C1 segment of cervical spinal cord (tissue), 14 donors: ENCODE results near the gene PCDH18.
"Not testable (repeated sequence)": the region's sequence is repeated elsewhere in the genome, so short reads cannot be mapped to it uniquely, and the experiment has no call there.

Experiments used
- DNase-seq, 14 donors: peaks; one replicate each; lab custom pipeline; 2025; lab: John Stamatoyannopoulos, UW

The PCDH18 gene

DNA sequence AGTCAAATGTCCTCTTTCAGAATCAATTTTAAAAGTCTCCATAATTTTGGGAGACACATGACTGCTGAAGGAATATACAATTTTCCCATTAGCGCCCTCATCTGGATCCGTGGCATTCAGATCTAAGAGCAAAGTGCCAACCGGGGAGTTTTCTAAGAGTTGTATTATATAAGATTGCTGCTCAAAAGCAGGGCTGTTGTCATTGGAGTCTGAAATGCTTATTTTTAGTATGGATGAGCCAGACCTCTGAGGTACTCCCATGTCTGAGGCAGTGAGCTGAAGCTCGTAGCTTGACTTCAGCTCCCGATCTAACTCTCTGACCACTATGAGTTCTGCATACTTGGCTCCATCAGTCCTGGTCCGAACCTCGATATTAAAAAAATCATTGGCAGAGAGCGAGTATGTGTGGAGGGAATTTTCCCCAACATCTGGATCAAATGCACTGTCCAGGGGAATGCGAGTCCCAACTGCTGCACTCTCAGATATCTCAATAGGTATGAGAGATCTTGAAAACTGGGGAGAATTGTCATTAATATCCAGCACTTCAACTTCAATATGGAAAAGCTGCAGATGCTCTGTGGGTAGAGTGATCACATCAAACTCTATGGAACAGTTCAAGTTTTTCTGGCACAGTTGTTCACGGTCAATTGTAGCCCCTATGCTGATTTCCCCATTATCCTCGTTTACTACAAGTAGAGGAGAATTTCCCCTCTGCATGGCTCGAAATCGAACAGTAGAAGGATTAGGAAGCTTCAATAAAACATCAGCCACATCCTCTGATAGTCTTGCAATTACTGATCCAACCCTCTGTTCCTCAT is 917 bp downstream of the PCDH18 start:
- DNase-seq: peak in 7 of 14 donors; percentile 10 to 46 (median 23)

DNA sequence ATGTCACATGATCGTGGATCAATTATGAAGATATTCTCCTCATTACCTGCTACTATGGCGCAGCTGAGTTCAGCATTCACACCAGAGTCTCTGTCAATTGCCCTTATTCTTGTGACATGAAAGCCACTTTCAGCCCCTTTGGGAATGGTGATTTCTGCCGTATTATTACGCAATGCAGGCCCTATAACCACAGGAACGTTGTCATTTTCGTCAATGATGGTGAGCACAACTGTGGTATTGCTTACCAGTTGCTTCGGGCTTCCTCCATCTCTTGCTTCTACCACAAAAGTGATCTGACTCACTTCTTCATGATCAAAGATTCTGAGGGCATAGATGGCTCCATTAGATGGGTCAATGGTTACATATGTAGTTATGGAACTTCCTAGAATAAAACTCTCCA is 2.1 kb downstream of the PCDH18 start:
- no peak for DNase-seq

DNA sequence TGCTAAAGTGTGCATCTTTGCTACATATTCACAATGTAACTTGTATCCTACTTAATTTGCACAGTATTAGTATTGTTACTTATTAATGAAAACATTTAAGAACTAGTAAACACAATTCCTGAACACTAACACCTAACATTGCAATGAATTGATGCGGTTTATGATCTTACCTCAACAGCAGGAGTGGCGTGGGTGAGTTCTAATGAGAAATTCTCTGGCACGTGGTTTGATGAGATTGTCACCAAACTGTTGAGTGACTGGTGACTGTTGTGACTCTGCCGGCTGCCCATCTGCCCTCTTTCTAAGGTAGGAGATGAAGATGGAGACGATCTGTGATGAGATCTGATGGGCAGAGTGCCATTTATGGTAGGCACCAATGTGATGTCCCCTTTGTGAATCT is 2.9 kb downstream of the PCDH18 start:
- no peak for DNase-seq

DNA sequence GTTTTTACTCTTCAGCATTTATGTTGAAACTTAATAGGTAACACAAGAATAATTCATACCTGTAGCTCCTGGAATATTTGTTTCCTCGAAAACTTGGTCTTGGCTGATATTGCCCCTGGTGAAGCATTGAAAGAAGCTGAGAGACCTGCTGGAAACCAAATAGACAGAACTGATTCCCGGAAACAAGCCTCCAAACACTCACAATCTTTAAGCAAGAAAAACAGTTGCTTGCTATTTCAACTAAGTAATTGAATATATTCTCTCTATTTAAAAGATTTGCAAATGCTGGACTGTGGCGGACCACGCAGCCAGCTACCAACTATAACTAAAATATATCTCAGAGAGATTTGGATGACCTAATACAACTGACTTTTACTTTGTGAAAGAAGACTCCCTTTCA is 3.6 kb downstream of the PCDH18 start:
- DNase-seq: no peak

DNA sequence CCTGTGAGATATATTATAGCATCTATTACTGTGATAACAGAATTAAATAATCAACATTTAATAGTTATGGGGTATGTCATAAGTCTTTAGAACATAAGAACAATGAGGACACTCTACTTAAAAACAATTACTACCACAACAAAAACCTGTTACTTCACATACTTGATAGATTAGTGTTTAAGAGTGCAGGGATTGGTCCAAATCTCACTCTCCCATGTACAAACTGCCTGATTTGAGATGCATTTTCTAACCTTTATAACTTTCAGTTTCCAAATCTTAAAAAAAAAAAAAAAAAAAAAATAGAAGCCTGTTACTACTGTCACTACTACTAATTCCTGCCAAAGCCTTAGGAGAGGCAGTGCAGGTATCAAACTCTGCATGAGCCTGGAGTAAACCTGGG is 5.6 kb downstream of the PCDH18 start:
- no peak for DNase-seq

GRCh38 chr4:137524725-137525369 is 7.4 kb downstream of the PCDH18 start:
- no peak for DNase-seq

- DNase-seq: no peak
These were observed 9.0 kb downstream of the PCDH18 start for GRCh38 chr4:137523329-137523728.

DNA sequence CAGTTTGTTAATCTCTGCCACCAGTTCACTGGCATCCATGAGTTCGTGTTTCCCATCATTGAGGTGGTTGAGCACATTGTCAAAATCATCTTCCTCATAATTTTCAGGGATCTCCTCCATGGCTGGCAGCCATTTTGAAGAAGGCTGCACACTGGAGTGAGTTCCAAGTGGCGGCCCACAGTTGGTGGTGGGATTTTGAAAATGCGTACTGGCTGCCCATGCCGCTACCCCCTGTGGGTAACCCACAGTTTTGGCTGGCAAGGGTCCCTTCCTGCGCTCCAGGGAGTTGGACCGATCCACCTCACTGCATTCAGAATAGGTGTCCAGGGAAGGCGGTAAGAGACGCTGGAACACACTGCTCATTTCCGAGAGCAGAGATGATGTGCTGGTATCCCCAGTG is 11.2 kb downstream of the PCDH18 start:
- no peak for DNase-seq

DNA sequence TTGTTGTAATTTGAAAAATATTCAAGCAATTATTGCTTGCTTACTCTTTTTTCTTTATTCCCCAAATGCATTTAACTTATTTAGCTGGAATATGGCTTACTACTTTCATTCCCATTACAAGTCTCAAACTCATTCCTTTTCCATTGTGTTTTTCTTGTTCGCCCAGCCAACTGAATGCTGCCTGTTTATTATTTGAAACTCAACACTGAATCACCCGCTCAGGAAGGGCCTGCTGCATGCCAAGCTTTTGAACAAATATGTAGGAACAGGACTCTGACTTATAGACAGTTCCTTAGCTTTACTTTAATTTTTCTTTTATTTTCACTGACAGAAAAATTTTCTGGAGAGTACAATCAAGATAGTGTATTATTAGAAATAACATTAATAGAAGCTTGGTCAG is 12.9 kb downstream of the PCDH18 start:
- no peak for DNase-seq

GRCh38 chr4:137517323-137517722 is 15.0 kb downstream of the PCDH18 start:
- not testable (repeated sequence) for DNase-seq

- no peak for DNase-seq
These were observed 17.7 kb downstream of the PCDH18 start for GRCh38 chr4:137514406-137515111.

DNA sequence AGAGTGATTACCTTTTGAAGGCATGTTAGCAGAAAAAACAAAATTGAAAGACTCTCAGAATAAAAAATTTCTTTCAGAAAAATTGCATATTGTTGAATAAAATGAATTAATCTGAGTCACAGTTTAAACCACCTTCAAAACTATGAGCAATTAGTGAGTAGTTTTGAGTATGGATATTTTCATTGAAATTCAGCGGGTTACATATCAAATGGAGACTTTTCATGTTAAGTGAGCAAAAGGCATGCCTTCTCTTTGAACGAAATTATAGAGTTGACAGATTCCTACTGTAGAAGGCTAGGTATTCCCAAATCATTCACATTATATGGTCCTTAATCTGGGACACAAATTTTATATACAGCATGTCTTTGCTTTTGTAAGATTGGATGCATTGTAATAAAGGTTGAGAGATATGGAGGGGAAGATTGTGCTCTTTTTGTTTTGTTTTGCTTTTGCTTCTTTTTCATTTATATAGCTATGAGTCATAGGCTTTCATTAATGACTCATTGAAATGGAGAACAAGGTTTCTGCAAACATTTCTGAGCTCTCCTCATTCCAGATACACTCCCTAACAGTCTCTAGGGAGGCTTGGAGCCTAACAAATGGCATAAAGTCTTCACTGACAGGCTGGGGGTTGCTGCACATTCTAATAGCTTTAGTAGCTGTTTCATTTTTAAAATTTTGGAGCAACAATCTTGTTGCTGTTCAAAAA is 21.6 kb downstream of the PCDH18 start:
- DNase-seq: no peak

GRCh38 chr4:137509855-137510282 is 22.4 kb downstream of the PCDH18 start:
- DNase-seq: no peak

DNA sequence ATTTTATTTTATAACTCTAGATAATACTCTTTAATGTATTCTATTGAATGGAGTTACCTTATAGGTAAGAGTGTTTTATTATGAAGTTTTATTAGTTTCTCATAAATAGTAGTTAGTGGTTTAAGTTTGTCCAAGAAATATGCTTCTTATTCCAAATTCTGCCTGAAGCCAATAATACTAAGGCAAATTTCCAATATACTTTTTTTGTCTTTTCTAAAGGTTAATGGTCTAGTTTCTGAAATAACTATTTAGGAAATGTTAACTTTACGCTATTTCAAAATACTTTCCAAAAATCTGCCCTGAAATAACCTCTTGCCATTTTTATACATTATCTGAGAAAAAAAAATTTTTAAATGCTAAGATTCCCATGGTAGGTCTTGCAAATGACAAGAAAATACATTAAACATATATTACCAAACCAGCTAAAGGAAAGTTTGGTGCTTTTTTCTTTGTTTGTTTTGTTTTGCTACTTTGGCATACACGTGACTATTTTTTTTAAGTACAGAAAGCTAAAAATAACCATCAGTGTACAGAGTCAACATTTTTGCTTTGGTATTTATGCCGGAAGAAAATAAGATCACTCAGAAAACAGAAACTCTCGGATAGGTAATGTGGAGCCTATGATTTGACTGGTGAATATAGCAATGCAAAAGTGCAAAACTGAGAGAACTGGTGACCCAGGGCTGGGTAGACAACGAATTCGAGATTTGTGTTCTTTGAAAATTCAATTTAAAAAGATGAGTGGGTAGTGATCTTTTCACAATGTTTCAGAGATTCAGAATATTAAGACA is 29.8 kb downstream of the PCDH18 start:
- DNase-seq: no peak

- not testable (repeated sequence) for DNase-seq
These were observed 36.0 kb downstream of the PCDH18 start for GRCh38 chr4:137496267-137496666.

- no peak for DNase-seq
These were observed 36.7 kb downstream of the PCDH18 start for GRCh38 chr4:137495578-137495977.

DNA sequence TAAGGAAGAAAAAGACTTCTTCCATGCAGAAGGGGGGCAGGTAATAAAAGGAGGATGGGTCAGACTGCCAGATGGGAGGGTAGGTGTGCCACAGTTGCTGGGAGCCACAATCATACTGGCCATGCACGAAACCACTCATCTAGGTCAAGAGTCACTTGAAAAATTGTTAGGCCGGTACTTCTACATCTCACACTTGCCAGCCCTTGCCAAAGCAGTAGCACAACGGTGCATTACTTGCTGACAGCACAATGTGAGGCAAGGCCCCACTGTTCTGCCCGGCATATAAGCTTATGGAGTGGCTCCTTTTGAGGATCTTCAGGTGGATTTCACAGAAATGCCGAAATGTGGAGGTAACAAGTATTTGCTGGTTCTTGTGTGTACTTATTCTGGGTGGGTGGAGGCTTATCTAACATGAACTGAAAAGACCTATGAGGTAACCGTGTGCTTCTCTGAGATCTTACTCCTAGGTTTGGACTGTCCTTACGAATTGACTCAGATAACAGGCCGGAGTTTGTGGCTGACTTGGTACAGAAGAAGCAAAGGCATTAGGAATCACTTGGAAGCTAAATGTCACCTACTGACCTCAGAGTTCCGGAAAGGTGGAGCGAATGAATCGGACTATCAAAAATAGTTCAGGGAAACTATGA is 48.9 kb downstream of the PCDH18 start:
- DNase-seq: not testable (repeated sequence)

GRCh38 chr4:137479657-137480056 is 52.6 kb downstream of the PCDH18 start:
- not testable (repeated sequence) for DNase-seq

- DNase-seq: no peak
These were observed 55.9 kb downstream of the PCDH18 start for GRCh38 chr4:137476345-137476744.

- DNase-seq: no peak
These were observed 57.5 kb downstream of the PCDH18 start for GRCh38 chr4:137474711-137475301.
